Stomach smooth muscle (tissue), 2 donors: ENCODE results near the gene MUC2.

Experiments
- H3K27ac ChIP-seq: one replicate; pipeline ENCODE4 v1.7.0; 2013; ENCODE audit warnings: mild to moderate bottlenecking, low read length, inconsistent platforms
- H3K27me3 ChIP-seq, 2 donors: one replicate each; pipeline ENCODE4 v1.7.0; 2013; ENCODE audit warnings: low read length in 2 of 2; ENCODE audit not compliant: insufficient read depth in 2 of 2, control insufficient read depth in 1 of 2
- H3K36me3 ChIP-seq, 2 donors: one replicate each; pipeline ENCODE4 v1.7.0; 2013; ENCODE audit warnings: low read length in 2 of 2; ENCODE audit not compliant: control insufficient read depth in 2 of 2, insufficient read depth in 2 of 2
- H3K4me1 ChIP-seq: one replicate; pipeline ENCODE4 v1.7.0; 2013; ENCODE audit warnings: low read length; ENCODE audit not compliant: control insufficient read depth, insufficient read depth
- H3K4me3 ChIP-seq, 2 donors: one replicate each; pipeline ENCODE4 v1.7.0; 2013; ENCODE audit warnings: low read length in 2 of 2
- H3K9ac ChIP-seq, 2 donors: one replicate each; pipeline ENCODE4 v1.7.0; 2013; ENCODE audit warnings: low read length in 2 of 2, mild to moderate bottlenecking in 1 of 2
- H3K9me3 ChIP-seq, 2 donors: one replicate each; pipeline ENCODE4 v1.7.0; 2013; ENCODE audit warnings: low read length in 2 of 2; ENCODE audit not compliant: control insufficient read depth in 2 of 2
- donor health status: healthy.
- donor health status: Pancreatic carcinoma.

Gene MUC2

DNA sequence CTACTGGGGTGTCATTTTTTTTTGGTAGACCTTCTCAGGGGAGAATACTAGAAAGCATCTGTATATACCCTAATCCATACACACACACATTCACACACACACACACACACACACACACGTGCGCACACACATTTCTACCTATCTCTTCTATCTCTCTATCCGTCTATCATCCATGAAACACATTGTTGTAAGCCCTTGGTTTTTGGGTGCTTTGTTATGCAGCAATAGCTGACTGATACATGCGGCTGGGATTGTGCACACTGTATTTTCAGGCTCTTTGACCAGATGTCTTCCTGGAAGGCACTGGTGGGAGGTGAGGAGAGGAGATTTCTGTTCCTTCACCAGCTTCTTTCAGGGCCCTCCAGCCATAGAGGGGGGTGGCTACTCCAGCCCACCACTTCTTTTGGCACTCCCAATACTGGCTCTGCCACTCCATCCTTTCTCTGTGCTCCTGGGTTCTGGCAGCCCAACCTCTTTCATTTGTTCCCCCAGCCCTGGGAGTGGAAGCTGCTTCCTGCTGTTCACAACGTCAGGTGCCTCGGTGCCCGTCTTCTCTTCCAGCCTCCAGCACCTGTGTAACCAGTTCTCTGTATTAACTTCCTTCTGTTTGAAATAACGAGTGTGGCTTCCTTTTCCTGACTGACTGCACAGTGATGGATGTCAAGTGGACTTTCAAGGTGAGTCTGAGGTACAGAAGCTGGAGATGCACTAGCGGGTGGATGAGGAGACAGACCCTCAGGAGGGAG, 12.4 kb upstream of the MUC2 start:
- Histone ChIP-seq H3K27me3 (peaks cover 3 to 4% of the 10 kb centered on the region in 2 donors), H3K4me3 (no peak overlapping the region), H3K36me3 (no peaks in the 10 kb centered on the region), H3K9ac (no peak overlapping the region), H3K27ac (no peak overlapping the region), H3K9me3 (peaks cover 0 to 6% of the 10 kb centered on the region in 2 donors), H3K4me1 (no peaks in the 10 kb centered on the region)

- peaks cover 2 to 4% of the 10 kb centered on the region in 2 donors for H3K27me3 ChIP-seq
Observed at GRCh38 chr11:1064167-1064566, 10.5 kb upstream of the MUC2 start.

DNA sequence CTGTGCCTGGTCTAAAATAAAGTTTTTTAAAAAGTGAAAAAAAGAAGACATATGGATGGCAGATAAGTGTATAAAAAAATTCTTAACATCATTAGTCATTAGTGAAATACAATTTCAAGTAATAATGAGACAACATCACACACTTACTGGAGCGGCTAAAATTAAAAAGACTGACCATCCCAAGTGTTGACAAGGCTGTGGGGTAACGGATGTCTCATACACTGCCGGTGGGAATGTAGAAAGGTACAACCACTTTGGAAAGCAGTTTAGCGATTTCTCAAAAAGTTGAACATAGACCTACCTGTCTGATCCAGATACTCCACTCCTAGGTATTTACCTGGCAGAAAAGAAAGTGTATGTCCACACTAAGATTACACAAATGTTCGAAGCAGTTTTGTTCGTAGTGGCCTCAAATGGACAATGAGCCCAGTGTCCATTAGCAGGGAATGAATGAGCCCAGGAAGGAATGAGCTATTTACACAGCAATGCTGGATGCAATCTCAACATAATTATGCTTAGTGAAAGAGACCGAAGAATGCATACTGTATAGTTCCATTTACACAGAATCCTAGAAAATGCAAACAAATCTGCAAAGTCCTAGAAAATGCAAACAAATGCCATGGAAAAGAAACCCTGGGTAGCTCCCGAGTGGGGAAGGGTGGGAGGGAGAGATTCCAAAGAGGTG, 6.7 kb upstream of the MUC2 start:
- no peak overlapping the region for H3K4me3 ChIP-seq
- H3K4me1 ChIP-seq: no peaks in the 10 kb centered on the region
- H3K27me3 ChIP-seq: peaks cover 5 to 12% of the 10 kb centered on the region in 2 donors
- no peaks in the 10 kb centered on the region for H3K9me3 ChIP-seq
- no peaks in the 10 kb centered on the region for H3K36me3 ChIP-seq
- no peak overlapping the region for H3K9ac ChIP-seq
- H3K27ac ChIP-seq: no peak overlapping the region

More at GRCh38 chr11:1064167-1064566, 10.5 kb upstream of the MUC2 start:
- H3K9me3 ChIP-seq: peaks cover 0 to 6% of the 10 kb centered on the region in 2 donors
- no peak overlapping the region for H3K9ac ChIP-seq
- no peaks in the 10 kb centered on the region for H3K4me1 ChIP-seq
- no peak overlapping the region for H3K27ac ChIP-seq
- H3K4me3 ChIP-seq: no peak overlapping the region
- H3K36me3 ChIP-seq: no peaks in the 10 kb centered on the region

GRCh38 chr11:1069740-1070139, 4.9 kb upstream of the MUC2 start:
- H3K27me3 ChIP-seq: peaks cover 5 to 15% of the 10 kb centered on the region in 2 donors
- H3K4me3 ChIP-seq: no peak overlapping the region
- H3K4me1 ChIP-seq: no peaks in the 10 kb centered on the region
- no peak overlapping the region for H3K27ac ChIP-seq
- H3K9ac ChIP-seq: no peak overlapping the region
- H3K9me3 ChIP-seq: no peaks in the 10 kb centered on the region
- no peaks in the 10 kb centered on the region for H3K36me3 ChIP-seq

DNA sequence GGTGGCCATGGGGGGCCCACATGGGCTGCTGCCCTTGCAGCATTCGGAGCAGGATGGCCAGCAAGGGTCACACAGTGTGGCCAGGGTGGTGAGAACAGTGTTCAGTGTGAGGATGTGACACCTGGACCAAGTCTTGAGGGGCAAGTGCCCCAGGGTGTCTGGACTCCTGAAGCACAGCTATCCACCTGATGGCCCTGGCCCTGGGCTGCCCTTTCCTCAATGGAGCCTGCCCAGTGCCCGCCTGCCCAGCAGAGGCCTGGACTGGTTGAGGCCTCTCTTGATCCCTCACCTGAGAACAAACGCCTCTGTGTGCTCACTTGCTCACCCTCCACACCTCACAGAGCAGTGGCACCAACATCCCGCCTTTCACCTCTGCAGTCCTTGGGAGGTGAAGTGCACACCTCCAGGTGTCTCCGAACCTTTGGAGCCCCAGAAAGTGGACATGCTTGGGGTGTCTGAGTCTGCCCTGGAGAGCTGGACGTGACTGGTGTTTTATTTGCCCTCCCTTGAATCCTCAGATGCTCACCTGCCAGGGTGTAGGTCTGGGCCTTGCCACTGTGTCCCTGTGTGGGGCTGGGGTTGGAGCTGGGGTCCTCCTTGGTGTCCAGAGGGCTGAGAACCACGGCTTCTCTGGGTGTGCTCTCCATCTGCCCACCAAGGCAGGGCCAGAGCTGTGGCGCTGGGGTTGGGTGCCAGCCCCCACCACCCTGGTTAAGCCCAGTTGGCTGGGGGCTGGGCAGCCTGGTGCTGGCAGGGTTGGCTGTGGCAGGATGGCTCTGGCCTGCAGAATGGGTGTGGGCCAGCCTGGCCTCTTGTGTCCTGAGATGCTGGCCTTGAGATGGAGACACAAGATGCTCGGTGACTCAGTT, 3.8 kb upstream of the MUC2 start:
- H3K9me3 ChIP-seq: no peaks in the 10 kb centered on the region
- peaks cover 5 to 12% of the 10 kb centered on the region in 2 donors for H3K27me3 ChIP-seq
- H3K4me3 ChIP-seq: no peak overlapping the region
- no peak overlapping the region for H3K27ac ChIP-seq
- H3K4me1 ChIP-seq: no peaks in the 10 kb centered on the region
- no peaks in the 10 kb centered on the region for H3K36me3 ChIP-seq
- no peak overlapping the region for H3K9ac ChIP-seq

DNA sequence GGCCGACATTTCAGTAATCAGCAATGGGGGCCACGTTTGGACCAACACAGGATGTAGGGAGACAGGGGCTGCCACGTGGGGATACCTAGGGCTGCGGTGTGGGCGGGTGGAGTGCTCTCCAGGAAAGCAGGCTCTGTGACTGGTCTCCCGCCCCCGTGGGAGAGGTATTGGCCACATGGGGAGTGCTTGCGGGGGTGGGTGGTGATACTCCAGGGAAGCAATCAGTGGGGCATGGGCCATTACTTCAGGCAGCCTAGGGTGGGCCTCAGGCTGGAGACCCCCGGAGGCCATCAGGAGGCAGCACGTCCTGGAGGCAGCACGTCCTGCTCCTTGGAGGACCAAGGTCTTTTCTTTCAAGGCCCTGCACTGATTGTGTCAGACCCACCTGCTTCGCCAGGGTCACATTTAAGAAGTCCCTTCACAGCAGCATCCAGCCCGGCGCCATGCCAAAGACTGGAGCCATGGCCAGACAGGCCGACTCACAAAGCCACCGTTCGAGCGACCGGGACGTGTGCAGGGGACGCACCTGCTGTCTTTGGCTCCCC, 3.0 kb upstream of the MUC2 start:
- Histone ChIP-seq H3K27ac (no peak overlapping the region), H3K4me1 (no peaks in the 10 kb centered on the region), H3K36me3 (no peaks in the 10 kb centered on the region), H3K27me3 (peaks cover 5 to 11% of the 10 kb centered on the region in 2 donors), H3K9me3 (no peaks in the 10 kb centered on the region), H3K4me3 (no peak overlapping the region), H3K9ac (no peak overlapping the region)

DNA sequence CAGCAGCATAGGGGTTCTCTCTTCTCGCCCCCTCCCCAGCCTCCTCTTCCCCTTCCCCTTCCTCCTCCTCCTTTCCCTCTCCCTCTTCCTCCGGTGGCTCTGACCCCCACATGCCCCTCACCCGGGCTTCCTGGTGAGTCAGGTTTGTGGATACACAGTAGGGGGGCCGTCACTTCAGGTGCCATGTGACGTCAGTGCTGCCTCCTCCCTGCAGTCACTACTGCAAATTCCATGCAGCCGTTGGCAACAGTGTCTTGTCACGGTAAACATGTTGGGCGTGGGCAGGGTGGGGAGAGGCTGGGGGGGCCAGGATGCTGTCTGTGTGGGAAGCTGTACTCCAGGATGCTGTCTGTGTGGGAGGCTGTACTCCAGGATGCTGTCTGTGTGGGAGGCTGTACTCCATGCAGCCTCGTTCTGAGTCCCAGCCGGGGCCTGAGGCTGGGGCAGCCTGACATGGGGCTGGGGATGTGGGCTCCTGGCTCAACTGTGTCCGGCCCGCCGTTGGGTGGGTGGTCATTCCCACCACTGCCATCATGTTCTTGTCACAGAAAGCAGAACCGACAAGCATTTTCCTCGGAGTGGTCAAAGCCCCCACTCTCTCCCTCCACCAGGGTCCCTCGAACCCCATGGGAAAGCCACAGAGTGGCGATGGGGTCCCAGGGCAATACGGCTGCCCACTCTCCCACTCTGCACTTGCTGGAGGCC, 2.4 kb upstream of the MUC2 start:
- Histone ChIP-seq H3K27me3 (peaks cover 5 to 11% of the 10 kb centered on the region in 2 donors), H3K27ac (no peak overlapping the region), H3K9me3 (no peaks in the 10 kb centered on the region), H3K4me1 (no peaks in the 10 kb centered on the region), H3K9ac (no peak overlapping the region), H3K4me3 (no peak overlapping the region), H3K36me3 (no peaks in the 10 kb centered on the region)

DNA sequence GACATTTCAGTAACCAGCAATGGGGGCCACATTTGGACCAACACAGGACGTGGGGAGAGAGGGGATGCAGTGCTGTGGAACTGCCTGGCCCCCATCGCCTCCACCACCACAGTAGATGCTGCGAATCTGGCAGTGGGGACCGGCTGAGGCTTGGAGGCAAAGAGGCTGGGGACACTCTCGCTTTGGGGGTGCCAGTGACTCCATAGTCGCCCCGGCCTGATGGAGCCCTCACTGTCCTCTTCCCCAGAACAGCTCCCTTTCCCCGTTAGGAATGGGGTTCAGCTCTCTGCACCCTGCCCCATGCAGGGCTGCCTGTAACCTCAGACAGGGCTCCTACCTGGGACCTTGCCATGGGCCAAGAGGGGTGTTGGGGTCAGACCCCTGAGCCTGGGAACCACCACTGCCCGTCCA, 1.8 kb upstream of the MUC2 start:
- no peak overlapping the region for H3K9ac ChIP-seq
- no peaks in the 10 kb centered on the region for H3K36me3 ChIP-seq
- H3K27ac ChIP-seq: no peak overlapping the region
- H3K9me3 ChIP-seq: no peaks in the 10 kb centered on the region
- H3K4me1 ChIP-seq: no peaks in the 10 kb centered on the region
- H3K4me3 ChIP-seq: no peak overlapping the region
- H3K27me3 ChIP-seq: peaks cover 7 to 11% of the 10 kb centered on the region in 2 donors

GRCh38 chr11:1073261-1073724, 1.4 kb upstream of the MUC2 start:
- H3K36me3 ChIP-seq: no peaks in the 10 kb centered on the region
- H3K9ac ChIP-seq: no peak overlapping the region
- H3K4me1 ChIP-seq: no peaks in the 10 kb centered on the region
- peaks cover 7 to 11% of the 10 kb centered on the region in 2 donors for H3K27me3 ChIP-seq
- no peak overlapping the region for H3K4me3 ChIP-seq
- no peak overlapping the region for H3K27ac ChIP-seq
- H3K9me3 ChIP-seq: no peaks in the 10 kb centered on the region

GRCh38 chr11:1073851-1074243, 827 bp upstream of the MUC2 start:
- Histone ChIP-seq H3K9ac (no peak overlapping the region), H3K36me3 (no peaks in the 10 kb centered on the region), H3K4me1 (no peaks in the 10 kb centered on the region), H3K27ac (no peak overlapping the region), H3K9me3 (no peaks in the 10 kb centered on the region), H3K4me3 (no peak overlapping the region), H3K27me3 (peaks cover 7 to 11% of the 10 kb centered on the region in 2 donors)
